SH-SY5Y (cell line): ENCODE measurements around the gene CHRND.

ENCODE experiments used
- GATA2 ChIP-seq: IDR thresholded peaks from 2 replicates; pipeline ENCODE4 v1.6.1; 2011; ENCODE audit warnings: mild to moderate bottlenecking, low read depth, low read length
- GATA3 ChIP-seq: IDR thresholded peaks from 2 replicates; pipeline ENCODE4 v1.6.1; 2011; ENCODE audit warnings: low read depth, mild to moderate bottlenecking, low read length, moderate library complexity

CHRND gene

GRCh38 chr2:232492963-232493700 lies 32.8 kb upstream of the CHRND start:
- TF ChIP-seq GATA3, result no peak
- no peak for TF ChIP-seq GATA2

- TF ChIP-seq GATA2 (no peak), GATA3 (no peak)
Observed at GRCh38 chr2:232493701-232494474, 32.1 kb upstream of the CHRND start.

GRCh38 chr2:232494542-232494941 lies 31.4 kb upstream of the CHRND start:
- TF ChIP-seq GATA2 (no peak), GATA3 (no peak)

GRCh38 chr2:232495292-232495691 lies 30.7 kb upstream of the CHRND start:
- TF ChIP-seq GATA3, result no peak
- no peak for TF ChIP-seq GATA2

GRCh38 chr2:232496501-232497270 lies 29.3 kb upstream of the CHRND start:
- no peak for TF ChIP-seq GATA2
- TF ChIP-seq GATA3, result no peak

- no peak for TF ChIP-seq GATA3
- no peak for TF ChIP-seq GATA2
Observed at GRCh38 chr2:232497348-232497747, 28.6 kb upstream of the CHRND start.

- no peak for TF ChIP-seq GATA3
- TF ChIP-seq GATA2, result no peak
Observed at GRCh38 chr2:232498452-232498851, 27.5 kb upstream of the CHRND start.

- TF ChIP-seq GATA2 (peak; percentile 59), GATA3 (no peak)
Observed at GRCh38 chr2:232501331-232501771, 24.6 kb upstream of the CHRND start.

- TF ChIP-seq GATA2, result no peak
- no peak for TF ChIP-seq GATA3
Observed at GRCh38 chr2:232501794-232502390, 24.1 kb upstream of the CHRND start.

GRCh38 chr2:232502511-232502910 lies 23.4 kb upstream of the CHRND start:
- TF ChIP-seq GATA2, result no peak
- TF ChIP-seq GATA3, result no peak

- TF ChIP-seq GATA2, result no peak
- TF ChIP-seq GATA3, result no peak
Observed at GRCh38 chr2:232502911-232503808, 22.8 kb upstream of the CHRND start.

GRCh38 chr2:232503809-232504323 lies 22.1 kb upstream of the CHRND start:
- TF ChIP-seq GATA3 (no peak), GATA2 (no peak)

GRCh38 chr2:232504438-232504837 lies 21.5 kb upstream of the CHRND start:
- TF ChIP-seq GATA2 (no peak), GATA3 (no peak)
